IMR-90 (cell line): ENCODE data around the gene SEC61B. TPM values are rescaled to one million over a fixed set of nuclear protein-coding genes. Genes with fewer than 3 reads are reported as not detected.

Experiments used
- ATAC-seq: fragments of 200-7000 bp; cut with Tn5 transposase; 2 replicates; pipeline ENCODE4 v1.9.1; 2020; ENCODE audit warnings: low read depth, mild to moderate bottlenecking, moderate library complexity
- BruUV-seq: library from RNA; stranded (reverse); fragments of 400-500 nt; replicated peaks from 2 replicates; lab custom pipeline; 2021; lab: Mats Ljungman, UMichigan
- CTCF ChIA-PET: fragments of 300-600 bp; formaldehyde crosslinking; extraction: SDS; loops from one replicate; lab custom pipeline; 2021; ENCODE audit warnings: antibody characterized with exemption; lab: Yijun Ruan, JAX
- POLR2A ChIA-PET: fragments of 300-600 bp; sonication (Branson Sonifier 250); formaldehyde crosslinking; loops from one replicate; lab custom pipeline; 2022; ENCODE audit warnings: antibody characterized with exemption; ENCODE audit not compliant: unreplicated experiment; lab: Charles Lee
- DNase-seq: peaks from one replicate; pipeline ENCODE4 v3.0.0; 2013
- H2AFZ ChIP-seq: replicated peaks from 2 replicates; pipeline ENCODE3; 2013; ENCODE audit warnings: low read length, mild to moderate bottlenecking; ENCODE audit not compliant: poor library complexity
- H2AK5ac ChIP-seq: 2 replicates; pipeline ENCODE4 v1.6.1; 2013; ENCODE audit warnings: low read depth, low read length, inconsistent platforms
- H2AK9ac ChIP-seq: replicated peaks from 2 replicates; pipeline ENCODE3; 2013; ENCODE audit warnings: mild to moderate bottlenecking, low read depth, low read length, moderate library complexity; ENCODE audit not compliant: poor library complexity
- H2BK120ac ChIP-seq: 2 replicates; pipeline ENCODE4 v1.6.1; 2013; ENCODE audit warnings: low read depth, low read length, inconsistent platforms
- H2BK15ac ChIP-seq: 3 replicates; pipeline ENCODE4 v1.6.1; 2013; ENCODE audit warnings: low read depth, low read length, inconsistent platforms
- H2BK20ac ChIP-seq: 2 replicates; pipeline ENCODE4 v1.6.1; 2013; ENCODE audit warnings: low read depth, mild to moderate bottlenecking, inconsistent platforms, low read length, moderate library complexity
- H2BK5ac ChIP-seq: 2 replicates; pipeline ENCODE4 v1.6.1; 2013; ENCODE audit warnings: mild to moderate bottlenecking, low read depth, low read length, inconsistent platforms; ENCODE audit not compliant: poor library complexity, severe bottlenecking
- H3K14ac ChIP-seq: replicated peaks from 2 replicates; pipeline ENCODE4 v1.6.1; 2013; ENCODE audit warnings: low read depth, low read length, inconsistent platforms
- H3K18ac ChIP-seq: 2 replicates; pipeline ENCODE4 v1.6.1; 2013; ENCODE audit warnings: low read depth, low read length, control low read depth
- H3K23ac ChIP-seq: 2 replicates; pipeline ENCODE4 v1.6.1; 2013; ENCODE audit warnings: low read depth, low read length, inconsistent platforms
- H3K27ac ChIP-seq: 2 replicates; pipeline ENCODE4 v1.5.1; 2013; ENCODE audit warnings: mild to moderate bottlenecking, control low read depth, low read length; ENCODE audit not compliant: insufficient read depth
- H3K27me3 ChIP-seq: 2 replicates; pipeline ENCODE4 v1.6.1; 2013; ENCODE audit warnings: low read length; ENCODE audit not compliant: control insufficient read depth, insufficient read depth
- H3K36me3 ChIP-seq: 2 replicates; pipeline ENCODE4 v1.6.1; 2013; ENCODE audit warnings: low read length, mixed read lengths; ENCODE audit not compliant: control insufficient read depth, insufficient read depth
- H3K4ac ChIP-seq: 2 replicates; pipeline ENCODE4 v1.6.1; 2013; ENCODE audit warnings: low read depth, low read length, inconsistent platforms
- H3K4me1 ChIP-seq: 2 replicates; pipeline ENCODE4 v1.6.1; 2013; ENCODE audit warnings: low read length, mixed read lengths; ENCODE audit not compliant: control insufficient read depth, insufficient read depth
- H3K4me2 ChIP-seq: 2 replicates; pipeline ENCODE4 v1.6.1; 2013; ENCODE audit warnings: low read depth, mild to moderate bottlenecking, control low read depth, low read length, moderate library complexity
- H3K4me3 ChIP-seq: 2 replicates; pipeline ENCODE4 v1.5.1; 2013; ENCODE audit warnings: low read depth, mild to moderate bottlenecking, control low read depth, low read length, moderate library complexity; ENCODE audit not compliant: insufficient read depth
- H3K56ac ChIP-seq: 2 replicates; pipeline ENCODE4 v1.6.1; 2013; ENCODE audit warnings: low read length, inconsistent platforms; ENCODE audit not compliant: insufficient read depth; ENCODE audit errors: extremely low read depth
- H3K79me1 ChIP-seq, 2 experiments: 2 replicates each; pipeline ENCODE4 v1.6.1; 2013; ENCODE audit warnings: low read length in 2 of 2, inconsistent platforms in 1 of 2, low read depth in 1 of 2
- H3K9ac ChIP-seq: 2 replicates; pipeline ENCODE4 v1.6.1; 2013; ENCODE audit warnings: low read depth, low read length, control low read depth
- H3K9me1 ChIP-seq: 2 replicates; pipeline ENCODE4 v1.6.1; 2013; ENCODE audit warnings: low read length, inconsistent platforms; ENCODE audit not compliant: insufficient read depth
- H3K9me3 ChIP-seq: 2 replicates; pipeline ENCODE4 v1.6.1; 2013; ENCODE audit warnings: low read length; ENCODE audit not compliant: control insufficient read depth, insufficient read depth
- H4K20me1 ChIP-seq: 2 replicates; pipeline ENCODE4 v1.6.1; 2013; ENCODE audit warnings: low read length, inconsistent platforms; ENCODE audit not compliant: insufficient read depth
- H4K5ac ChIP-seq: 2 replicates; pipeline ENCODE4 v1.6.1; 2013; ENCODE audit warnings: mild to moderate bottlenecking, low read depth, low read length, control low read depth
- H4K8ac ChIP-seq, 2 experiments: 2 replicates each; pipeline ENCODE4 v1.6.1; 2013; ENCODE audit warnings: low read depth in 2 of 2, low read length in 2 of 2, control low read depth in 1 of 2, inconsistent platforms in 1 of 2
- H4K91ac ChIP-seq: 2 replicates; pipeline ENCODE4 v1.6.1; 2013; ENCODE audit warnings: low read depth, low read length, inconsistent platforms; ENCODE audit not compliant: insufficient read depth
- NFE2L2 ChIP-seq: fragments of 150-350 bp; IDR thresholded peaks from 2 replicates; pipeline ENCODE4 v1.6.1; 2016; ENCODE audit warnings: low read depth, mild to moderate bottlenecking, low read length
- POLR2A ChIP-seq: IDR thresholded peaks from 2 replicates; pipeline ENCODE4 v1.6.1; 2012; ENCODE audit warnings: mild to moderate bottlenecking, low read depth, low read length
- WGBS, 2 experiments: methylation state at CpG; one replicate each; pipeline versions ENCODE4 v1.1.5 to v1.1.7; 2013; ENCODE audit warnings: missing lambda C conversion rate in 2 of 2; ENCODE audit not compliant: insufficient read length in 1 of 2; ENCODE audit errors: extremely low coverage in 2 of 2; 5-methylcytosine and 5-hydroxymethylcytosine counted together
- dilution Hi-C: fragments of 300-500 bp; cut with HindIII; formaldehyde crosslinking; loops from one replicate; pipeline ENCODE4 v1.14.3; 2018; ENCODE audit warnings: low sequenced_read_pairs; ENCODE audit not compliant: unreplicated experiment
- in situ Hi-C: fragments of 300-500 bp; cut with MboI; formaldehyde crosslinking; loops from 3 replicates; pipeline ENCODE4 v1.14.3; 2019; ENCODE audit warnings: low sequenced_read_pairs, inconsistent platforms, mixed read lengths
- intact Hi-C: fragments of 100-400 bp; cut with micrococcal nuclease; formaldehyde crosslinking; loops from 2 replicates; pipeline ENCODE4 v1.10.0; 2022
- polyA plus RNA-seq, 3 experiments: library from polyadenylated mRNA; depleted of rRNA; stranded (reverse); fragments of >200 nt; gene quantifications; 2 replicates each; pipeline ENCODE4 v1.2.3, GENCODE V29; 2012; ENCODE audit warnings: low replicate concordance in 1 of 3
- total RNA-seq: library from RNA; depleted of rRNA; stranded (reverse); fragments of >200 nt; gene quantifications from 2 replicates; pipeline ENCODE4 v1.2.3, GENCODE V29; 2012

Gene SEC61B
- total and polyA plus RNA-seq, 2 of the 4 experiments (the other 2 are of a cell fraction): 180 to 281 TPM

DNA sequence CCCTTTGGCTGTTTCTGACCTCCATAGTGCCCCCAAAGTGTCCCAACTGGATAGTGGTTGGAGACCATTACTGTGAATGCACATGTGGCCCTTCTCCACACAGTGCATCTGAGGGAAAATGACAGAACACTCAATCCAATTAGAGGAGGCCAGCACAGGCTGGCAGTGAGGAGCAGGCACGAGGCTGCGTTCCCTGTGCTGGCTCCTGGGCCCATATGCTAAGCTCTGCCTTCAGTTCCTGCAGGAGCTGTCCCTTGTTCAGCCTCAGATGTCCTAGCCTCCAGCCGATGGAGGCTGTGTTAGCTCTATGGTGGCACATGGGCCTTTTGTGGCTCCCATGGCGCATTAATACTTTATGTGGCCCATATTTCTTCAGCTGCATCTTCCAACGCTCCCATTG is 36.1 kb upstream of the SEC61B start:
- POLR2A ChIA-PET: no interaction called here
- Histone ChIP-seq H3K23ac (no peak overlapping the region), H2BK20ac (no peak overlapping the region), H3K4me3 (no peak overlapping the region), H3K9me3 (no peaks in the 10 kb centered on the region; the same call in 1 of the 2 replicates), H4K8ac (no peak overlapping the region), H4K91ac (no peak overlapping the region), H3K79me1 (no peaks in the 10 kb centered on the region), H3K18ac (no peak overlapping the region), H3K36me3 (no peaks in the 10 kb centered on the region), H3K14ac (no peak overlapping the region), H3K9ac (no peak overlapping the region), H2AFZ (peak overlapping the region; percentile 43), H3K4me1 (peaks cover 10% of the 10 kb centered on the region), H2BK5ac (no peak overlapping the region), H2AK5ac (peak overlapping the region; percentile 17; the same call in 1 of the 2 replicates), H3K27ac (no peak overlapping the region), H3K56ac (no peak overlapping the region), H2BK120ac (no peak overlapping the region), H3K4me2 (no peak overlapping the region), H3K9me1 (peaks cover 6% of the 10 kb centered on the region; the same call in 1 of the 2 replicates), H2BK15ac (no peak overlapping the region), H4K20me1 (no peaks in the 10 kb centered on the region), H3K4ac (no peak overlapping the region), H4K5ac (no peak overlapping the region), H2AK9ac (no peak overlapping the region), H3K27me3 (peaks cover 6% of the 10 kb centered on the region)
- CTCF ChIA-PET: interaction anchor here (0.7 to 1.2 kb wide), 2 partner anchors 11 to 55 kb away, joined by 3 read pairs; no protein-coding TSS in a partner anchor
- dilution Hi-C loops: no loop called here
- ATAC-seq: no peak
- intact Hi-C loops: loop anchor here (1.0 to 10.0 kb wide), 5 partner anchors 37 to 1409 kb away; partner anchors contain the start of genes MSANTD3 and SEC61B
- WGBS, 2 experiments: 93% methylated on average over 3 of the region's 5 CpGs; no CpG with 5 or more reads in 1 of the 2 experiments
- BruUV-seq: no TSS peak
- no peak for DNase-seq
- in situ Hi-C loops: loop anchor here (10.0 to 25.0 kb wide), 4 partner anchors 619 to 1401 kb away; partner anchors contain the start of gene CAVIN4
- TF ChIP-seq POLR2A (no peak), NFE2L2 (no peak)
